ENCODE data around the gene ARHGEF4. TPM values are rescaled to one million over a fixed set of nuclear protein-coding genes. Genes with fewer than 3 reads are reported as not detected.

The ARHGEF4 gene
- total RNA-seq, 1 experiment from 2014 or later: 21.8 TPM

DNA sequence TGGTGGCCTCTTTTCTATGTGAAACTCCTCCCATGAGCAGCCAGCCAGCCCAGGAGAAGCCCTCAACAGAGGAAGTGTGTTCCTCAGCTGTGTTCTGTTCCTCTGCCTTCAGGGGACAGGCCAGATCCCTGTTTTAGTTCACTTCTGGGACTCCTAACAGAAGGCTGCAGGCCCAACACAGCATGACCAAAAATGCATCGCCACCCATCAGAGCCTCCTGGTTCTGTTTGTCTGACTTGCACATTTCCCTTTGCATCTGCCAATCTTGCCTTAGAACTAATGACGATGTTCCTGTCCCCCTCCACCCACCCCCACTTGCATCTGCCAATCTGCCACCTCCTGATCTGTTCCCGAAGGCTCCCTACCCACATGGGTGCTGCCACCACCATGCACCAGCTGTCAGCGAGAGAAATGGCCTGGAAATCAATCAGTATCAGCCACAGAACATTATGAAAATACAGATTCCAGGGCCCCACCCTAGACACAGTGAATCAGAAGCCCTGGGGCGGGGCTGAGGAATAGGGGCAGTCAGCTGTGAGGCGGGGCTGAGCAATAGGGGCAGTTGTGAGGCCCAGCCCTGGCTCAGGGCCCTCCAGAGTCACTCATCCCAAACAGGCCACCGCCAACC is 205.5 kb downstream of the ARHGEF4 start (continued):
- TF ChIP-seq, protein P1, sequence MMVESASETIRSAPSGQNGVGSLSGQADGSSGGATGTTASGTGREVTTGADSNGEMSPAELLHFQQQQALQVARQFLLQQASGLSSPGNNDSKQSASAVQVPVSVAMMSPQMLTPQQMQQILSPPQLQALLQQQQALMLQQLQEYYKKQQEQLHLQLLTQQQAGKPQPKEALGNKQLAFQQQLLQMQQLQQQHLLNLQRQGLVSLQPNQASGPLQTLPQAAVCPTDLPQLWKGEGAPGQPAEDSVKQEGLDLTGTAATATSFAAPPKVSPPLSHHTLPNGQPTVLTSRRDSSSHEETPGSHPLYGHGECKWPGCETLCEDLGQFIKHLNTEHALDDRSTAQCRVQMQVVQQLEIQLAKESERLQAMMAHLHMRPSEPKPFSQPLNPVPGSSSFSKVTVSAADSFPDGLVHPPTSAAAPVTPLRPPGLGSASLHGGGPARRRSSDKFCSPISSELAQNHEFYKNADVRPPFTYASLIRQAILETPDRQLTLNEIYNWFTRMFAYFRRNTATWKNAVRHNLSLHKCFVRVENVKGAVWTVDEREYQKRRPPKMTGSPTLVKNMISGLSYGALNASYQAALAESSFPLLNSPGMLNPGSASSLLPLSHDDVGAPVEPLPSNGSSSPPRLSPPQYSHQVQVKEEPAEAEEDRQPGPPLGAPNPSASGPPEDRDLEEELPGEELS (CRISPR knock-in tag; IDR thresholded peaks at IDR 0.05): no peak
- TF ChIP-seq JAZF1 (CRISPR knock-in tag; IDR thresholded peaks at IDR 0.05): no peak
- TF ChIP-seq, protein P2, sequence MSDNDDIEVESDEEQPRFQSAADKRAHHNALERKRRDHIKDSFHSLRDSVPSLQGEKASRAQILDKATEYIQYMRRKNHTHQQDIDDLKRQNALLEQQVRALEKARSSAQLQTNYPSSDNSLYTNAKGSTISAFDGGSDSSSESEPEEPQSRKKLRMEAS (CRISPR knock-in tag; IDR thresholded peaks at IDR 0.05): no peak
- TF ChIP-seq, protein P3, sequence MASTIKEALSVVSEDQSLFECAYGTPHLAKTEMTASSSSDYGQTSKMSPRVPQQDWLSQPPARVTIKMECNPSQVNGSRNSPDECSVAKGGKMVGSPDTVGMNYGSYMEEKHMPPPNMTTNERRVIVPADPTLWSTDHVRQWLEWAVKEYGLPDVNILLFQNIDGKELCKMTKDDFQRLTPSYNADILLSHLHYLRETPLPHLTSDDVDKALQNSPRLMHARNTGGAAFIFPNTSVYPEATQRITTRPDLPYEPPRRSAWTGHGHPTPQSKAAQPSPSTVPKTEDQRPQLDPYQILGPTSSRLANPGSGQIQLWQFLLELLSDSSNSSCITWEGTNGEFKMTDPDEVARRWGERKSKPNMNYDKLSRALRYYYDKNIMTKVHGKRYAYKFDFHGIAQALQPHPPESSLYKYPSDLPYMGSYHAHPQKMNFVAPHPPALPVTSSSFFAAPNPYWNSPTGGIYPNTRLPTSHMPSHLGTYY (CRISPR knock-in tag; IDR thresholded peaks at IDR 0.05): no peak

GRCh38 chr2:131043199-131044074 is 206.7 kb downstream of the ARHGEF4 start:
- peak overlapping the region; percentile 57 for H3K27ac Mint-ChIP-seq
- peaks cover 14% of the 10 kb centered on the region for H3K36me3 Mint-ChIP-seq

DNA sequence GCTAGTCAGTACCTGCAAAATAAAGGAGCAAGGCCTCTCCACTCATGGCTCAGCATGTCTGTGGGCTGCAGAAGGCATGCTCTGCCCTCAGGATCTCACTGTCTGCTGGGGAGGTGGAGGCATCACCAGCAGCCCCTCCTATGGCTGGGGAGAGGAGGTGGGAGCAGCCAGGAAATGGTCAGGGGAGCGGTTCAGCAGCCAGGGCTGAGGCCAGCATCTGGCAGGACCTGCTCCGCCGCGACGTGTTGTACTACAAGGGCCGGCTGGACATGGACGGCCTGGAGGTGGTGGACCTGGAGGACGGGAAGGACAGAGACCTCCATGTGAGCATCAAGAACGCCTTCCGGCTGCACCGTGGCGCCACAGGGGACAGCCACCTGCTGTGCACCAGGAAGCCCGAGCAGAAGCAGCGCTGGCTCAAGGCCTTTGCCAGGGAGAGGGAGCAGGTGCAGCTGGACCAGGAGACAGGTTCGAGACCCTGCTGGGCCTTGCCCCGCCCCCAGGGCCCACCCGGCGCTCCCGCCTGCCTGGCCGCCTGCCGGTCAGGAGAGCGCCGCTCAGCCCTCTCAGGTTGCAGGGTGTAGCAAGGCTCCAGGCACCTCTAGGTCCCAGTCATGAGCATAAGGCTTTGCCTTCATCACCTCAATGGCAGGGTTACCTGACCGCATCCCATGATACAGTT is 207.5 kb downstream of the ARHGEF4 start:
- Mint-ChIP-seq H3K4me3 (no peak overlapping the region), H3K27ac (no peak overlapping the region), H3K4me1 (peaks cover 9% of the 10 kb centered on the region), H3K27me3 (ENCODE audit: low read depth) (no peaks in the 10 kb centered on the region), H3K36me3 (peaks cover 21% of the 10 kb centered on the region), H3K9me3 (no peaks in the 10 kb centered on the region)
- TF ChIP-seq MXD4 (CRISPR knock-in tag; IDR thresholded peaks at IDR 0.05; ENCODE audit: borderline replicate concordance): no peak
- ChIA-PET CTCF (no interaction called here), POLR2A (no interaction called here)
- DNase-seq (ENCODE audit: low spot score): no peak
- ATAC-seq: no peak

More at GRCh38 chr2:131043199-131044074, 206.7 kb downstream of the ARHGEF4 start:
- ChIA-PET POLR2A (no interaction called here), CTCF (no interaction called here)
- TF ChIP-seq ESRRA (CRISPR knock-in tag; IDR thresholded peaks at IDR 0.05; ENCODE audit: borderline replicate concordance) (no peak), FOXJ3 (CRISPR knock-in tag; IDR thresholded peaks at IDR 0.05; ENCODE audit: borderline replicate concordance) (no peak), IRF2 (CRISPR knock-in tag; IDR thresholded peaks at IDR 0.05; ENCODE audit: borderline replicate concordance, low read depth) (no peak), ZNF671 (CRISPR knock-in tag; IDR thresholded peaks at IDR 0.05) (no peak), JAZF1 (CRISPR knock-in tag; IDR thresholded peaks at IDR 0.05) (no peak), HMGA2 (CRISPR knock-in tag; IDR thresholded peaks at IDR 0.05) (no peak)
- no peak for DNase-seq (ENCODE audit: low spot score)
- ATAC-seq: no peak
- H3K4me3 Mint-ChIP-seq: no peak overlapping the region
- H3K4me1 Mint-ChIP-seq: peaks cover 9% of the 10 kb centered on the region
- H3K27me3 Mint-ChIP-seq (ENCODE audit: low read depth): no peaks in the 10 kb centered on the region
- no peaks in the 10 kb centered on the region for H3K9me3 Mint-ChIP-seq

- Mint-ChIP-seq H3K36me3 (peaks cover 26% of the 10 kb centered on the region), H3K27me3 (ENCODE audit: low read depth) (no peaks in the 10 kb centered on the region), H3K4me3 (no peak overlapping the region), H3K9me3 (no peaks in the 10 kb centered on the region), H3K4me1 (peaks cover 9% of the 10 kb centered on the region), H3K27ac (no peak overlapping the region)
- TF ChIP-seq MXD4 (CRISPR knock-in tag; IDR thresholded peaks at IDR 0.05; ENCODE audit: borderline replicate concordance) (no peak), ZNF263 (CRISPR knock-in tag; IDR thresholded peaks at IDR 0.05; ENCODE audit: low read depth) (no peak), KAT7 (CRISPR knock-in tag; IDR thresholded peaks at IDR 0.05; ENCODE audit: borderline replicate concordance) (no peak), AFF4 (CRISPR knock-in tag; IDR thresholded peaks at IDR 0.05; ENCODE audit: borderline replicate concordance) (no peak), ZNF416 (CRISPR knock-in tag; IDR thresholded peaks at IDR 0.05) (no peak), ZNF396 (CRISPR knock-in tag; IDR thresholded peaks at IDR 0.05; ENCODE audit: borderline replicate concordance) (no peak)
- TF ChIP-seq, protein P4, sequence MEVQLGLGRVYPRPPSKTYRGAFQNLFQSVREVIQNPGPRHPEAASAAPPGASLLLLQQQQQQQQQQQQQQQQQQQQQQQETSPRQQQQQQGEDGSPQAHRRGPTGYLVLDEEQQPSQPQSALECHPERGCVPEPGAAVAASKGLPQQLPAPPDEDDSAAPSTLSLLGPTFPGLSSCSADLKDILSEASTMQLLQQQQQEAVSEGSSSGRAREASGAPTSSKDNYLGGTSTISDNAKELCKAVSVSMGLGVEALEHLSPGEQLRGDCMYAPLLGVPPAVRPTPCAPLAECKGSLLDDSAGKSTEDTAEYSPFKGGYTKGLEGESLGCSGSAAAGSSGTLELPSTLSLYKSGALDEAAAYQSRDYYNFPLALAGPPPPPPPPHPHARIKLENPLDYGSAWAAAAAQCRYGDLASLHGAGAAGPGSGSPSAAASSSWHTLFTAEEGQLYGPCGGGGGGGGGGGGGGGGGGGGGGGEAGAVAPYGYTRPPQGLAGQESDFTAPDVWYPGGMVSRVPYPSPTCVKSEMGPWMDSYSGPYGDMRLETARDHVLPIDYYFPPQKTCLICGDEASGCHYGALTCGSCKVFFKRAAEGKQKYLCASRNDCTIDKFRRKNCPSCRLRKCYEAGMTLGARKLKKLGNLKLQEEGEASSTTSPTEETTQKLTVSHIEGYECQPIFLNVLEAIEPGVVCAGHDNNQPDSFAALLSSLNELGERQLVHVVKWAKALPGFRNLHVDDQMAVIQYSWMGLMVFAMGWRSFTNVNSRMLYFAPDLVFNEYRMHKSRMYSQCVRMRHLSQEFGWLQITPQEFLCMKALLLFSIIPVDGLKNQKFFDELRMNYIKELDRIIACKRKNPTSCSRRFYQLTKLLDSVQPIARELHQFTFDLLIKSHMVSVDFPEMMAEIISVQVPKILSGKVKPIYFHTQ (CRISPR knock-in tag; IDR thresholded peaks at IDR 0.05): no peak
- ATAC-seq (no peak), DNase-seq (ENCODE audit: low spot score) (no peak)
- ChIA-PET CTCF (no interaction called here), POLR2A (no interaction called here)
These were observed 208.0 kb downstream of the ARHGEF4 start for GRCh38 chr2:131044757-131045150.
